Measurements from ENCODE around the gene REEP3.

GRCh38 chr10:63554657-63555056 lies 33.5 kb downstream of the REEP3 start:
- TF ChIP-seq GATA2 (IDR thresholded peaks at IDR 0.05; ENCODE audit: low read depth, low read length) (no peak), GATA3 (IDR thresholded peaks at IDR 0.05; ENCODE audit: low read depth, low read length) (no peak)

All from SH-SY5Y (cell line).